Mucosa of rectum (tissue), 2 donors: Measurements from ENCODE around the gene CFAP141.

Experiments
- H3K27ac ChIP-seq, 2 donors: one replicate each; pipeline ENCODE4 v1.7.0; 2013; ENCODE audit warnings: inconsistent platforms in 2 of 2, low read depth in 2 of 2, low read length in 2 of 2
- H3K27me3 ChIP-seq, 2 donors: one replicate each; pipeline ENCODE4 v1.7.0; 2013; ENCODE audit warnings: low read length in 2 of 2; ENCODE audit not compliant: control insufficient read depth in 2 of 2, insufficient read depth in 2 of 2
- H3K36me3 ChIP-seq, 2 donors: one replicate each; pipeline ENCODE4 v1.7.0; 2013; ENCODE audit warnings: low read length in 2 of 2; ENCODE audit not compliant: control insufficient read depth in 2 of 2, insufficient read depth in 2 of 2
- H3K4me1 ChIP-seq, 2 donors: one replicate each; pipeline ENCODE4 v1.7.0; 2013; ENCODE audit warnings: low read length in 2 of 2, mild to moderate bottlenecking in 1 of 2; ENCODE audit not compliant: control insufficient read depth in 2 of 2, insufficient read depth in 2 of 2
- H3K4me3 ChIP-seq, 2 donors: one replicate each; pipeline ENCODE4 v1.7.0; 2013; ENCODE audit warnings: low read length in 2 of 2
- H3K9ac ChIP-seq, 2 donors: one replicate each; pipeline ENCODE4 v1.7.0; 2013; ENCODE audit warnings: low read length in 2 of 2, low read depth in 1 of 2, mild to moderate bottlenecking in 1 of 2
- H3K9me3 ChIP-seq, 2 donors: one replicate each; pipeline ENCODE4 v1.7.0; 2013; ENCODE audit warnings: low read length in 2 of 2; ENCODE audit not compliant: control insufficient read depth in 2 of 2
- donor health status: healthy.
- donor health status: Normal muscosa, but diverticular disease.

Gene CFAP141

DNA sequence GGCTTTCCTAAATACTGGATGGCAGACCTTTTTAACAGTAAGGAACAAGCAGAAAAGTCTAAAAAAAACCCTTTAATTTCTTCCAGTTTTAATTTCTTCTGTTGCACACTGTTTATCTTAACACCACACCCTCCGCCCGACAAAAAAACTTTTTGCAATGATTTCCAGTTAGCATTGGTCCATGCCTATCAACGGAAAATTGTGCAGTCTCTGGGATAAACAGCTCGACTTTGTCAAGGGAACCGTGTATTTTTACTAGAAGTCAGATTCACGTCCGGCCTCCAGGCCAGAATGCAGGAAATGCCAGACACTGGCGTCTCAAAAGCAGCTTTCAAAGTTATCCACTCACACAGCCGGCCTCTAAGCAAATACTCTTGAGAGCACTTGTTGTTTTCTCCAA lies 50.9 kb downstream of the CFAP141 start:
- H3K27me3 ChIP-seq = no peaks in the 10 kb centered on the region
- H3K4me1 ChIP-seq = peaks cover 4 to 7% of the 10 kb centered on the region in 2 donors
- peaks cover 23 to 39% of the 10 kb centered on the region in 2 donors for H3K36me3 ChIP-seq
- peak overlapping the region in 1 of 2 donors; percentile 7 for H3K4me3 ChIP-seq
- H3K9ac ChIP-seq = no peak overlapping the region
- peak overlapping the region; percentile 3 to 63 for H3K27ac ChIP-seq
- H3K9me3 ChIP-seq = no peaks in the 10 kb centered on the region

DNA sequence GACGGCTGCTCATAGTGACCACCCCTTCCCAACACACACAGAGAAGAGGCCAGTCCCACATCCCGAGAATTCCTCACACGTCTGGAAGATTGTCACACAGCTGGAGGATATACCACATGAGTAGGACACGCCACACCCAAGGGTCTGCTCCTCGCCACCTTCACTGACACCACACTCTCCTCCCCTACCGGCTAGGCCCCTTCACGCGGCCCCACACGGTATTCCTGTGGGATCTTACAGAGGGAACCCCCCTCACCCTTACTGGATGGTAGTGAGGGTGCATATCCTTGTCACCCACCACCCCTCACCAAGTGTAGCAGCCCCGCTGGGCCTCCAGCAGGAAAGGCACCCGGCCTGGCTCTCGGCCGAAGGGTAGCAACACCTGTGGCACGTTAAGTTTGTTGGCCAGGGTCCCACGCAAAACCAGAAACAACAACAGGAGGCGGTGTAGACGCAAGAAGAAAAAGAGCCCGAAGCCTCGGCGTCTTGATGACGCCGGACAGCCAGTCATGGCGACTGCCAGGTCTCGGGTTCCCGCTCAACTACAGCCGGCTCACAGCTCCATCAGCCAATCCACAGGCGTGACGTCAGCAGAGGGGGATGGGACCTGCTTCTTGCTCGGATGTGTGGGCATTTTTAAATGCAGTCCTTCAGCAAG lies 51.5 kb downstream of the CFAP141 start, which contains the start of gene NUP210L:
TSS of gene NUP210L (minus strand) at position 540 of the 658 bp plus-strand sequence.
- Histone ChIP-seq H3K9me3 (no peaks in the 10 kb centered on the region), H3K27me3 (no peaks in the 10 kb centered on the region), H3K4me1 (peaks cover 4 to 7% of the 10 kb centered on the region in 2 donors), H3K36me3 (peaks cover 18 to 36% of the 10 kb centered on the region in 2 donors), H3K9ac (no peak within 1 kb of the TSS), H3K27ac (peak within 1 kb of the TSS; percentile 3 to 63), H3K4me3 (peak within 1 kb of the TSS in 1 of 2 donors; percentile 7)

DNA sequence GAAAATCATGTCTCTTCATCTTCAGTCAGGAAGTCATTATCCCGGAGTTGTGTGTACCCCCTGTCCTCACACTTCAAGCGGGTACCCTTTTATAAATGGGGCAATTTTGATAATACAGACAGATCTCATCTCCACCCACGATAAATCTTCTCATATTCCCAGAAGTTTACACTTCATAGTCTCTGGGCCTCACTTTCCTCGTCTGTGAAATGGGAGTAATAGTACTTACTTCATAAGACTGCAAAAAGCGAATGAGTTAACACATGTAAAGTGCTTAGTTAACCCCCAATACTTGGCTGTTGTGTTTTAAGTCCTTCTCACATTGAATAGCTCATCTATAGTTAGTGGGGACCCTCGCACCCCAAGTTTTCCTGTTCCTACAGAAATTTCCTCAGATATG lies 52.1 kb downstream of the CFAP141 start:
- H3K4me3 ChIP-seq = no peak overlapping the region

DNA sequence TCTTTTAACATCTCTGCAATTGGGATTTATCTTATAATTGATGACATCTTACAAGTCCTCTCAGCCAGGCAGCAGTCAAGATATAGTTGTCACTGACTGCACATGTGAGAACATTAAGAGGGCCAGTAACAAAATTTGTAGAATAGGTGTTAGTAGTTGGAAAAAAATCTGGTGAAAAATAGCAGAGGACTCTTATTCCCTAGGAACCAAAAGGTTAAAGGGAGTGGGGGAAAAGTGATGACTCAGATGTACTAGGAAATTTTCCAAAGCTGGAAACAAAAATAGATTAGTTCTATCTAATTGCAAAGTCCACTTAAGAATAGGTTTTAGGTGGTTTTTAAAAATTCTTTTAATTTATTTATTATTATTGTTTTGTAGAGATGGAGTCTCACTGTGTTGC lies 54.8 kb downstream of the CFAP141 start:
- no peak overlapping the region for H3K27ac ChIP-seq
- no peaks in the 10 kb centered on the region for H3K9me3 ChIP-seq
- peaks cover 0 to 10% of the 10 kb centered on the region in 2 donors for H3K36me3 ChIP-seq
- H3K4me1 ChIP-seq = peaks cover 0 to 7% of the 10 kb centered on the region in 2 donors
- H3K4me3 ChIP-seq = no peak overlapping the region
- H3K9ac ChIP-seq = no peak overlapping the region
- no peaks in the 10 kb centered on the region for H3K27me3 ChIP-seq

More for the DNA sequence above, 52.1 kb downstream of the CFAP141 start:
- peaks cover 12 to 30% of the 10 kb centered on the region in 2 donors for H3K36me3 ChIP-seq
- H3K9ac ChIP-seq = no peak overlapping the region
- H3K4me1 ChIP-seq = peaks cover 4 to 7% of the 10 kb centered on the region in 2 donors
- no peaks in the 10 kb centered on the region for H3K9me3 ChIP-seq
- H3K27ac ChIP-seq = no peak overlapping the region
- no peaks in the 10 kb centered on the region for H3K27me3 ChIP-seq
